CD4-positive, CD25-positive, alpha-beta regulatory T cell (primary cell): ENCODE data around the gene TRDMT1. TPM values are rescaled to one million over a fixed set of nuclear protein-coding genes. Genes with fewer than 3 reads are reported as not detected.

Source experiments
- ATAC-seq, 2 donors: fragments of 150-1000 bp; cut with Tn5 transposase; one replicate each; pipeline ENCODE4 v1.10.0; 2021; ENCODE audit warnings: low read depth in 2 of 2, moderate number of reproducible peaks in 2 of 2, moderate library complexity in 1 of 2
- DNase-seq, 3 donors: peaks; one replicate each; pipeline versions ENCODE4 v3.0.0 to v3.0.0-alpha.2; 2012 to 2022; ENCODE audit warnings: mixed read lengths in 1 of 3
- H3K27ac ChIP-seq: one replicate; pipeline ENCODE4 v1.7.0; 2013; ENCODE audit warnings: mild to moderate bottlenecking, low read length; ENCODE audit not compliant: insufficient read depth, poor library complexity, severe bottlenecking
- H3K27me3 ChIP-seq: one replicate; pipeline ENCODE4 v1.7.0; 2013; ENCODE audit warnings: low read length; ENCODE audit not compliant: control insufficient read depth, insufficient read depth
- H3K36me3 ChIP-seq: one replicate; pipeline ENCODE4 v1.7.0; 2013; ENCODE audit warnings: mild to moderate bottlenecking, low read length, moderate library complexity; ENCODE audit not compliant: control insufficient read depth, insufficient read depth
- H3K4me1 ChIP-seq: 2 replicates; pipeline ENCODE4 v1.7.0; 2013; ENCODE audit warnings: mild to moderate bottlenecking, low read length; ENCODE audit not compliant: insufficient read depth, control insufficient read depth, poor library complexity, severe bottlenecking
- H3K4me3 ChIP-seq: one replicate; pipeline ENCODE4 v1.7.0; 2013; ENCODE audit warnings: low read depth, mild to moderate bottlenecking, low read length, moderate library complexity
- H3K9me3 ChIP-seq, 2 experiments: 1 replicate in 1 of 2; 2 replicates in 1 of 2; pipeline ENCODE4 v1.7.0; 2013; ENCODE audit warnings: low read length in 2 of 2, mild to moderate bottlenecking in 1 of 2, moderate library complexity in 1 of 2; ENCODE audit not compliant: control insufficient read depth in 2 of 2
- H3K27ac Mint-ChIP-seq, 3 donors: one replicate each; pipeline ENCODE4 v1.8.0; 2020 to 2022; ENCODE audit warnings: mild to moderate bottlenecking in 3 of 3, mixed read lengths in 3 of 3, moderate library complexity in 2 of 3
- H3K27me3 Mint-ChIP-seq: one replicate; pipeline ENCODE4 v1.8.0; 2022; ENCODE audit warnings: mild to moderate bottlenecking, mixed read lengths
- H3K36me3 Mint-ChIP-seq: one replicate; pipeline ENCODE4 v1.8.0; 2020; ENCODE audit warnings: mixed read lengths
- H3K4me1 Mint-ChIP-seq, 4 donors: one replicate each; pipeline ENCODE4 v1.8.0; 2020 to 2022; ENCODE audit warnings: mixed read lengths in 4 of 4, mild to moderate bottlenecking in 1 of 4
- H3K4me3 Mint-ChIP-seq, 4 donors: one replicate each; pipeline ENCODE4 v1.8.0; 2020 to 2022; ENCODE audit warnings: mild to moderate bottlenecking in 4 of 4, mixed read lengths in 4 of 4, moderate library complexity in 3 of 4
- H3K9me3 Mint-ChIP-seq, 7 donors: one replicate each; pipeline ENCODE4 v1.8.0; 2020 to 2022; ENCODE audit warnings: mixed read lengths in 7 of 7, mild to moderate bottlenecking in 3 of 7, moderate library complexity in 2 of 7
- polyA plus RNA-seq, 4 donors: library from polyadenylated mRNA; unstranded; fragments of 300-500 nt; fragmentation: Illumina TruSeq; gene quantifications; one replicate each; pipeline ENCODE4 v1.2.3, GENCODE V29; 2021
- total RNA-seq: library from RNA; stranded (reverse); gene quantifications from one replicate; pipeline ENCODE4 v1.2.3, GENCODE V29; 2022

TRDMT1 gene
- total and polyA plus RNA-seq, 5 donors from 2014 or later: 5.8 to 12.2 (median 8.2) TPM

DNA sequence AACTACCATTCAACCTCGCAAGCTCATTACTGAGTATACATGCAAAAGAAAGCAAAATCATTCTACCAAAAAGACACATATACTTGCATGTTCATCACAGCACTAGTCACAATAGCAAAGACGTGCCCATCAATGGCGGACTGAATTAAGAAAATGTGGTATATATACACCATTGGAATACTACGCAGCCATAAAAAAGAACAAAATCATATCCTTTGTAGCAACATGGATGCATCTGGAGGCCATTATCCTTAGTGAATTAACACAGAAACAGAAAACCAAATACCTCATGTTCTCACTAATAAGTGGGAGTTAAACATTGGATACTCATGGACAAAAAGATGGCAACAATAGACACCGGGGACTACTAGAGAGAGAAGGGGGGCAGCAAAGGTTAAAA lies 6.4 kb downstream of the TRDMT1 start:
- H3K27ac ChIP-seq: no peak overlapping the region
- no peaks in the 10 kb centered on the region for H3K36me3 ChIP-seq
- no peak overlapping the region for H3K4me3 Mint-ChIP-seq
- no peaks in the 10 kb centered on the region for H3K27me3 Mint-ChIP-seq
- H3K4me1 ChIP-seq: peaks cover 2% of the 10 kb centered on the region
- peaks cover 16 to 28% (median 18%) of the 10 kb centered on the region in 4 donors for H3K4me1 Mint-ChIP-seq
- ATAC-seq (no peak), DNase-seq (no peak)
- H3K36me3 Mint-ChIP-seq: peaks cover 9% of the 10 kb centered on the region
- H3K9me3 Mint-ChIP-seq: no peaks in the 10 kb centered on the region
- H3K27me3 ChIP-seq: no peaks in the 10 kb centered on the region
- H3K27ac Mint-ChIP-seq: no peak overlapping the region
- H3K9me3 ChIP-seq: no peaks in the 10 kb centered on the region
- no peak overlapping the region for H3K4me3 ChIP-seq

GRCh38 chr10:17190602-17191001 lies 10.9 kb downstream of the TRDMT1 start:
- Mint-ChIP-seq H3K9me3 (no peaks in the 10 kb centered on the region), H3K4me1 (peaks cover 5 to 17% (median 9%) of the 10 kb centered on the region in 4 donors), H3K27ac (no peak overlapping the region), H3K4me3 (no peak overlapping the region), H3K36me3 (peaks cover 9% of the 10 kb centered on the region), H3K27me3 (no peaks in the 10 kb centered on the region)
- no peaks in the 10 kb centered on the region for H3K9me3 ChIP-seq
- ATAC-seq: no peak
- H3K36me3 ChIP-seq: no peaks in the 10 kb centered on the region
- no peak overlapping the region for H3K27ac ChIP-seq
- no peak for DNase-seq
- H3K4me1 ChIP-seq: no peaks in the 10 kb centered on the region
- no peaks in the 10 kb centered on the region for H3K27me3 ChIP-seq
- no peak overlapping the region for H3K4me3 ChIP-seq

DNA sequence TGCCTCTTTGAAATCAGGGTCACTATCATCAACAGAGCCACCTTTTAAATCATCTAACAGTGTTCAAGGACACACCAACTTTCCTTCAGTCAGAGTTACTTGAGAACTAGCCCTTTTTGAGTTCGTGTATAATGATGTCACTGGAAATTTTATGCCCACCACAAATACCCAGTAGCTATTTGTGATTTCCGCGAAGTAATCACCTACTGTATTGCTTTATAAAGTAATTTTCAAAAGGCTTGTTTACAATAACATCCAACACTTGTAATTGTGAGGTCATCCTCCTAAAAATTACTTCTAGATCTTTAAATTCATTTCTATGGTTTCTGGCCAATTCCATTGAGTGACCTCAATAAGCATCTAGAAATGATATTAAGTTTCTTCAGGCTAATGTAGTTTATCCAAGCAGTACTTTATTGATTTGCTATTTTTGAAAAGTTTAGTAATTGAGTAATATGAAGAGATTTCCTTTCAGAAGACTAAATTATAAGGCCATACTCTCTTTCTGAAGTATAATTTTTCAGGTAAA lies 12.8 kb downstream of the TRDMT1 start:
- H3K4me1 Mint-ChIP-seq: peaks cover 5 to 12% (median 8%) of the 10 kb centered on the region in 4 donors
- no peak overlapping the region for H3K4me3 Mint-ChIP-seq
- DNase-seq (no peak), ATAC-seq (no peak)
- Histone ChIP-seq H3K4me1 (no peaks in the 10 kb centered on the region), H3K27me3 (no peaks in the 10 kb centered on the region), H3K4me3 (no peak overlapping the region), H3K9me3 (no peaks in the 10 kb centered on the region), H3K36me3 (no peaks in the 10 kb centered on the region), H3K27ac (no peak overlapping the region)
- no peak overlapping the region for H3K27ac Mint-ChIP-seq
- no peaks in the 10 kb centered on the region for H3K9me3 Mint-ChIP-seq
- no peaks in the 10 kb centered on the region for H3K27me3 Mint-ChIP-seq
- peaks cover 6% of the 10 kb centered on the region for H3K36me3 Mint-ChIP-seq

GRCh38 chr10:17185873-17186272 lies 15.6 kb downstream of the TRDMT1 start:
- Mint-ChIP-seq H3K36me3 (no peaks in the 10 kb centered on the region), H3K9me3 (no peaks in the 10 kb centered on the region), H3K4me1 (peaks cover 4 to 12% (median 5%) of the 10 kb centered on the region in 4 donors), H3K27me3 (no peaks in the 10 kb centered on the region), H3K4me3 (no peak overlapping the region), H3K27ac (no peak overlapping the region)
- H3K36me3 ChIP-seq: no peaks in the 10 kb centered on the region
- no peaks in the 10 kb centered on the region for H3K9me3 ChIP-seq
- H3K4me1 ChIP-seq: no peaks in the 10 kb centered on the region
- H3K27me3 ChIP-seq: no peaks in the 10 kb centered on the region
- no peak overlapping the region for H3K4me3 ChIP-seq
- no peak overlapping the region for H3K27ac ChIP-seq
- ATAC-seq: no peak
- no peak for DNase-seq

- H3K4me3 Mint-ChIP-seq: no peak overlapping the region
- Histone ChIP-seq H3K9me3 (no peaks in the 10 kb centered on the region), H3K36me3 (no peaks in the 10 kb centered on the region), H3K4me3 (no peak overlapping the region), H3K4me1 (no peaks in the 10 kb centered on the region), H3K27ac (no peak overlapping the region), H3K27me3 (no peaks in the 10 kb centered on the region)
- H3K9me3 Mint-ChIP-seq: no peaks in the 10 kb centered on the region
- H3K27me3 Mint-ChIP-seq: no peaks in the 10 kb centered on the region
- H3K4me1 Mint-ChIP-seq: peaks cover 0 to 8% (median 0%) of the 10 kb centered on the region in 4 donors
- H3K27ac Mint-ChIP-seq: no peak overlapping the region
- H3K36me3 Mint-ChIP-seq: no peaks in the 10 kb centered on the region
- DNase-seq (no peak), ATAC-seq (no peak)
These were observed 18.4 kb downstream of the TRDMT1 start for GRCh38 chr10:17183110-17183509.

DNA sequence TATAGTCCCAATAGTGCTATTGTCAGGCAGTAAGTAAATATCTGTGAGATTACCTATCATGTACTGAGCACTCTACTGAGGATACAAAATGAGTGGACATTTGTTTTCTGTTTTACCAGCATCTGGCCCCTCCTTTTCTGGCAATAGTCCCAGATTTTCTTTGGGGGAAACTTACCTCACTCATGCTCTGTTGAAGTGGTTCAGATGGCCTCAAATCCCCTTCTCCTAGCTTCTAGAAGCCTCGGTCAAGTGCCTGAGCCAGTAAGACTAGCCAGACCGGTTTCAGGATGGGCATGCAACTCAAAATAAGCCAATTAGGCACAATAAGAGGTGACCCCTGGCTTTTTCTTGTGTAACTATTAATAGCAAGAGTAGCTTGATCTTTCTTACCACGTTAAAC lies 19.7 kb downstream of the TRDMT1 start:
- H3K9me3 ChIP-seq: no peaks in the 10 kb centered on the region
- no peaks in the 10 kb centered on the region for H3K4me1 ChIP-seq
- H3K27me3 ChIP-seq: no peaks in the 10 kb centered on the region
- no peak overlapping the region for H3K27ac Mint-ChIP-seq
- no peak for DNase-seq
- no peak overlapping the region for H3K4me3 ChIP-seq
- no peak for ATAC-seq
- H3K36me3 Mint-ChIP-seq: no peaks in the 10 kb centered on the region
- no peaks in the 10 kb centered on the region for H3K27me3 Mint-ChIP-seq
- no peak overlapping the region for H3K27ac ChIP-seq
- no peak overlapping the region for H3K4me3 Mint-ChIP-seq
- H3K9me3 Mint-ChIP-seq: no peaks in the 10 kb centered on the region
- peaks cover 0 to 10% (median 0%) of the 10 kb centered on the region in 4 donors for H3K4me1 Mint-ChIP-seq
- H3K36me3 ChIP-seq: no peaks in the 10 kb centered on the region

DNA sequence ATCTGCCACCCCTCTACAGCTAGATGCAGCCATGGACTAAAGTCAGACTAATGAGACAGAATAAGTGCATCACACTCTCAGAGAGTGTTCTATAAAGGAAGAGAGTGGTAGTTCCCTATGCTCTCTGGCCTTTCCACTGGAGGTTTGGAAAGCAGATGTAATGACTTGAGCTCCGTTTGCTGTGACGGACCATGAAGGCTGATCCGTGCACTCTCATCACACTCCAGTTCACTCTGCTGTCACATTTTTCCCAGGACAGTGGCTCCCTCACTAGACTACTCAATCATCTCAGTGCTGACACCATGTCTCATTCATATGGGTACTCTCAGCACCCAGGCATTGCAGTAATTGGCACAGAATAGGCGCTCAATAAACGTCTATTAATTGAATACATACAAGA lies 20.4 kb downstream of the TRDMT1 start:
- H3K4me3 Mint-ChIP-seq: no peak overlapping the region
- H3K4me1 Mint-ChIP-seq: peaks cover 0 to 14% (median 1%) of the 10 kb centered on the region in 4 donors
- no peaks in the 10 kb centered on the region for H3K9me3 Mint-ChIP-seq
- DNase-seq (no peak), ATAC-seq (no peak)
- H3K36me3 Mint-ChIP-seq: no peaks in the 10 kb centered on the region
- no peaks in the 10 kb centered on the region for H3K36me3 ChIP-seq
- no peak overlapping the region for H3K27ac ChIP-seq
- H3K27ac Mint-ChIP-seq: peak overlapping the region in 1 of 3 donors; percentile 3
- no peak overlapping the region for H3K4me3 ChIP-seq
- no peaks in the 10 kb centered on the region for H3K27me3 ChIP-seq
- H3K27me3 Mint-ChIP-seq: no peaks in the 10 kb centered on the region
- no peaks in the 10 kb centered on the region for H3K9me3 ChIP-seq
- H3K4me1 ChIP-seq: no peaks in the 10 kb centered on the region

GRCh38 chr10:17179002-17179401 lies 22.5 kb downstream of the TRDMT1 start:
- Mint-ChIP-seq H3K27me3 (no peaks in the 10 kb centered on the region), H3K4me3 (no peak overlapping the region), H3K4me1 (peaks cover 0 to 19% (median 5%) of the 10 kb centered on the region in 4 donors), H3K36me3 (no peaks in the 10 kb centered on the region), H3K9me3 (no peaks in the 10 kb centered on the region), H3K27ac (no peak overlapping the region)
- ATAC-seq (no peak), DNase-seq (no peak)
- H3K9me3 ChIP-seq: no peaks in the 10 kb centered on the region
- no peaks in the 10 kb centered on the region for H3K36me3 ChIP-seq
- H3K4me1 ChIP-seq: no peaks in the 10 kb centered on the region
- H3K4me3 ChIP-seq: no peak overlapping the region
- H3K27me3 ChIP-seq: no peaks in the 10 kb centered on the region
- no peak overlapping the region for H3K27ac ChIP-seq
